Aorta (tissue), 5 donors: Measurements from ENCODE around the gene DSC3. TPM values are rescaled to one million over a fixed set of nuclear protein-coding genes. Genes with fewer than 3 reads are reported as not detected.

Experiments
- ATAC-seq: fragments of 200-7000 bp; cut with Tn5 transposase; one replicate; pipeline ENCODE4 v1.9.1; 2022; ENCODE audit warnings: moderate library complexity; ENCODE audit not compliant: low FRiP score
- DNase-seq, 2 donors: peaks; one replicate each; pipeline ENCODE4 v3.0.0-alpha.2; 2020
- H3K27ac ChIP-seq, 2 donors: one replicate each; pipeline ENCODE4 v1.5.1; 2013; ENCODE audit warnings: low read length in 2 of 2, mild to moderate bottlenecking in 2 of 2, moderate library complexity in 2 of 2, control low read depth in 1 of 2, inconsistent platforms in 1 of 2, low read depth in 1 of 2
- H3K27me3 ChIP-seq, 2 donors: one replicate each; pipeline ENCODE4 v1.6.1; 2013; ENCODE audit warnings: control low read depth in 1 of 2, low read length in 1 of 2, mild to moderate bottlenecking in 1 of 2, moderate library complexity in 1 of 2; ENCODE audit not compliant: insufficient read depth in 2 of 2, control insufficient read depth in 1 of 2
- H3K36me3 ChIP-seq, 2 donors: one replicate each; pipeline ENCODE4 v1.6.1; 2013; ENCODE audit warnings: control low read depth in 1 of 2, low read length in 1 of 2, mild to moderate bottlenecking in 1 of 2; ENCODE audit not compliant: insufficient read depth in 2 of 2, control insufficient read depth in 1 of 2
- H3K4me1 ChIP-seq, 2 donors: one replicate each; pipeline ENCODE4 v1.6.1; 2013; ENCODE audit warnings: low read length in 2 of 2, control low read depth in 1 of 2, mild to moderate bottlenecking in 1 of 2, moderate library complexity in 1 of 2; ENCODE audit not compliant: insufficient read depth in 2 of 2, control insufficient read depth in 1 of 2
- H3K4me3 ChIP-seq, 2 donors: one replicate each; pipeline ENCODE4 v1.5.1; 2013; ENCODE audit warnings: low read length in 2 of 2, control low read depth in 1 of 2, mild to moderate bottlenecking in 1 of 2
- H3K9me3 ChIP-seq: one replicate; pipeline ENCODE4 v1.6.1; 2013; ENCODE audit warnings: mild to moderate bottlenecking, low read length; ENCODE audit not compliant: control insufficient read depth
- WGBS, 2 donors: extraction: QIAGEN DNeasy Blood & Tissue Kit; methylation state at CpG; one replicate each; pipeline ENCODE4 v1.1.7; 2013; 5-methylcytosine and 5-hydroxymethylcytosine counted together
- intact Hi-C, 2 donors: fragments of 100-400 bp; cut with DNase I; formaldehyde crosslinking; loops; one replicate each; pipeline versions ENCODE4 v1.14.2 to v1.15.0; 2022
- polyA plus RNA-seq, 2 donors: library from polyadenylated mRNA; stranded (reverse); fragments of 200-250 nt; gene quantifications; one replicate each; pipeline ENCODE4 v1.2.3, GENCODE V29; 2013
- total RNA-seq, 2 donors: library from RNA; stranded (reverse); fragmentation: NEBNext Ultra II Directional; extraction: Animal tissue kit (Norgen Biotek cat#: 25700); gene quantifications; one replicate each; pipeline ENCODE4 v1.2.1, GENCODE V29; 2021
- donor health status: healthy with polysubstance abuse.
- donor health status: Bipolar disorder and iron deficiency.
- donor health status: DM: no; HTN: no; CAD: no.
- donor health status: DM: no; HTN: no; CAD: no.
- donor health status: DM: yes; HTN: yes; CAD: no.

The DSC3 gene
- total and polyA plus RNA-seq, 4 donors, result 0.46 to 2.3 (median 1.3) TPM

DNA sequence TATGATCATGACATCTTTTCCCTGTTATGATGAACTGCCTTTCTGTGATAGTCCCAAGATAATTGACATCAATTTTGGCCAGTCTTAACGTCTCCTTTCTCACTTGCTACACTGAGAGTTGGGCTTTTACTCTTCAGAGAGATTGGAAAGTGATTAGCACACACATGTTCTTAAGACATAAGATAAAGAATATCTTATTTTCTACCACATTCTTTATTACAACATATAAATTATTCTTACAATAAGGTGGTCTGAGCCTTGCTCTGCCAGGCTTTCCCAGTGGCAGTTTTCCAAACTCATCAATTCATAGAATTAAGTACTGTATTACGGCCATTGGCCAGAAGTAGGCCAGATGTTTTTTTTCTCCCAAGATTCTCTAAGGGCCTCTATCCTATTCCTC, 5.7 kb upstream of the DSC3 start:
- WGBS, 2 donors, result 60 to 79% methylated on average over 2 of the region's 2 CpGs
- no peaks in the 10 kb centered on the region for H3K4me1 ChIP-seq
- ATAC-seq, result no peak
- no peak overlapping the region for H3K27ac ChIP-seq
- intact Hi-C loops, result no loop called here
- no peak overlapping the region for H3K4me3 ChIP-seq
- H3K9me3 ChIP-seq, result no peaks in the 10 kb centered on the region
- no peaks in the 10 kb centered on the region for H3K27me3 ChIP-seq
- no peak for DNase-seq
- no peaks in the 10 kb centered on the region for H3K36me3 ChIP-seq

DNA sequence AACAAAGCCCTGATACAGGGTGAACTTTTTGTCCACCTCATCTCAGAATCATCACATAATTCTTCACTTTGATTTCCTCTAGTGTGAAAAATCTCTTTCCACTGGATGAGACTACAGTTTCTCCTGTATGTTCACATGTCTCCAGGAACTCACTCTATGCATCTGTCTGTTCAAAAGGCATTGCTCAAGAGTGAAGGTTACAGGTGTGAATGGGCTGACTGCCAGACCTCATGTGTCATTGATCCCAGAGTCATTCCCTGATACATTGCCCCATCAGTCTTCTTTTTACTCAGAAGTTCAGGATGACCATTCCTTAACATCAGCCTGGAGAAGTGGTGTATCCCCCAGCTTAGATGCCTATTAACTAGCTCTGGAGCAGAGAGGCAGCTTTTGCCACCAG, 4.4 kb upstream of the DSC3 start:
- no peaks in the 10 kb centered on the region for H3K27me3 ChIP-seq
- DNase-seq, result no peak
- no peak overlapping the region for H3K27ac ChIP-seq
- H3K4me3 ChIP-seq, result no peak overlapping the region
- intact Hi-C loops, result no loop called here
- H3K36me3 ChIP-seq, result no peaks in the 10 kb centered on the region
- H3K4me1 ChIP-seq, result no peaks in the 10 kb centered on the region
- ATAC-seq, result no peak
- no peaks in the 10 kb centered on the region for H3K9me3 ChIP-seq

DNA sequence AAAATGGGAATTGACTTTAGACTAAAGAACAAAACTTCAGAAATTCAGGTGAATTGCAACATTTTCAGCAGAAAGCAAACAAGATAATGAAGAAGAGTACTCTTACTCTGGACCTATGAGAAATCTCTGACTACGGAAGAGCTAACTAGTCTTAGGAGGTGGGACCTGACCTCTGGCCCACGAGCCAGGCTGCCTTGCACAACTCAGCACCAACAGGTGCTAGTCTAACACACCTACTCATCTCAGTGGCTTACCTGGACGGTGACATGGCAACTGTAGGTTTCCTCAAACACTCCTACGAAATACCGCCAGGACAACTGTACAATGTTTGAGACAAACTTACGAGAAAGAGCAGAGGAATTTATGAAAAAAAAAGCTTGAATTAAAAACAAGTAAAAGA, 3.1 kb upstream of the DSC3 start:
- Histone ChIP-seq H3K4me3 (no peak overlapping the region), H3K4me1 (no peaks in the 10 kb centered on the region), H3K36me3 (no peaks in the 10 kb centered on the region), H3K27ac (no peak overlapping the region), H3K27me3 (no peaks in the 10 kb centered on the region), H3K9me3 (no peaks in the 10 kb centered on the region)
- DNase-seq (no peak), ATAC-seq (no peak)
- intact Hi-C loops, result no loop called here
- WGBS, 2 donors, result 91 to 95% methylated on average over 6 of the region's 6 CpGs

DNA sequence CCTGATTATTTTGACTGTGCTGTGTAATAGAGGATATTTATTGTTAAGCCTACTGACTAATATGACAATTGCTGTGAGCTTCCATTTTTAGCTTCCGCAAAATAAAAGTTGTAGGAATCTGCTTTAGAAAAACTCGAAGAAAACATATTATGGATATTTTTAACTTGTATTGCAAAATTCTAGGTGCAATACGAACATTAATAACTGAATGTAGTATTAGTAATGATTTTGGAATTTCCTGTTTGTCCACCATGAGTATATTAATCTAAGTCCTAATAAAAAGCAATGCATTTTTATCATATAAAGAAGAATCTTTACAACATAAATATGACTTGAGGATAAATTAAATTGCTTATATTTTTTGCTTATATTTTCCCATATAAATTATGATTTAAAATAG, 2.4 kb upstream of the DSC3 start:
- WGBS, 2 donors, result 70 to 71% methylated on average over 3 of the region's 3 CpGs
- no peaks in the 10 kb centered on the region for H3K27me3 ChIP-seq

DNA sequence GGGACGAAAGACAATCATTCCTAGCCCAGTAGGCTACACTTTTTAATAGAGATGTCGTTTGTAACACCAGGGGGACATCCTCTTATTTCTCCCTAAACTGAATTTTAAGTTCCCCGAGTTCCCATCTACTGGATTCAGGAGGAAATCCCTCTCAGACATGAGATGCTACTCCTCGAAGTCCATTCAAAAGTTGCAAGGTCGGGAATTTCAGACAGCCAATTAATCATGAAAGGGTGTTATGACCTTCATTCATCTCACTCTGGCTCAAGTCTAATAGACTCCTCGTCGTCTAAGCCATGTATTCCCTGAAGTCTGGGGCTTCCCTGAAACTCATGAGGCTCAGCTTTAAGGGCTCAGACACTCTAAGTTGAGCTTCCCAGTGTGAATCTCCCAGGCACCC, 1.2 kb upstream of the DSC3 start:
- DNase-seq, result no peak
- intact Hi-C loops, result no loop called here
- Histone ChIP-seq H3K36me3 (no peaks in the 10 kb centered on the region), H3K27ac (no peak overlapping the region), H3K9me3 (no peaks in the 10 kb centered on the region), H3K27me3 (no peaks in the 10 kb centered on the region), H3K4me3 (no peak overlapping the region), H3K4me1 (no peaks in the 10 kb centered on the region)
- 86 to 92% methylated on average over 7 of the region's 7 CpGs for WGBS, 2 donors
- no peak for ATAC-seq

More for the DNA sequence above, 2.4 kb upstream of the DSC3 start:
- no peak overlapping the region for H3K4me3 ChIP-seq
- no peaks in the 10 kb centered on the region for H3K36me3 ChIP-seq
- no peaks in the 10 kb centered on the region for H3K9me3 ChIP-seq
- no peaks in the 10 kb centered on the region for H3K4me1 ChIP-seq
- no peak overlapping the region for H3K27ac ChIP-seq
- no peak for DNase-seq
- intact Hi-C loops, result no loop called here
- no peak for ATAC-seq

DNA sequence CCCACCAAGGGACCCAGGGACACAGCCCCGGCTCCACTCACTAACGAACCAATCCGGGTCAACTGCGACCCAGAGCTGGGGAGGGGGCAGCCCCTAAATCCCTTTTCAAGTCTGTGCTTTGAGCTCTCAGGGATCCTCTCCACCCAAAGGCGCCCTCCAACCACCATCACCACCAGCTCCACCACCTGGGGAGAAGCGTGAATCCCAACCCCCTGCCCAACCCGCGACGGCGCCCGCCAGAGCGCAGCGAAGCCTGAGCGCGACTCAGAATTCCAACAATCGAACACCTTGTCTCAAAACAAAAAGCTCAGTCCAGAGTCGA, 497 bp downstream of the DSC3 start:
- ATAC-seq, result peak; percentile 46
- no peaks in the 10 kb centered on the region for H3K4me1 ChIP-seq
- DNase-seq, result no peak
- H3K9me3 ChIP-seq, result no peaks in the 10 kb centered on the region
- H3K27me3 ChIP-seq, result no peaks in the 10 kb centered on the region
- WGBS, 2 donors, result 3 to 4% methylated on average over 17 of the region's 17 CpGs
- no peak overlapping the region for H3K27ac ChIP-seq
- no peaks in the 10 kb centered on the region for H3K36me3 ChIP-seq
- intact Hi-C loops, result no loop called here
- H3K4me3 ChIP-seq, result no peak overlapping the region

DNA sequence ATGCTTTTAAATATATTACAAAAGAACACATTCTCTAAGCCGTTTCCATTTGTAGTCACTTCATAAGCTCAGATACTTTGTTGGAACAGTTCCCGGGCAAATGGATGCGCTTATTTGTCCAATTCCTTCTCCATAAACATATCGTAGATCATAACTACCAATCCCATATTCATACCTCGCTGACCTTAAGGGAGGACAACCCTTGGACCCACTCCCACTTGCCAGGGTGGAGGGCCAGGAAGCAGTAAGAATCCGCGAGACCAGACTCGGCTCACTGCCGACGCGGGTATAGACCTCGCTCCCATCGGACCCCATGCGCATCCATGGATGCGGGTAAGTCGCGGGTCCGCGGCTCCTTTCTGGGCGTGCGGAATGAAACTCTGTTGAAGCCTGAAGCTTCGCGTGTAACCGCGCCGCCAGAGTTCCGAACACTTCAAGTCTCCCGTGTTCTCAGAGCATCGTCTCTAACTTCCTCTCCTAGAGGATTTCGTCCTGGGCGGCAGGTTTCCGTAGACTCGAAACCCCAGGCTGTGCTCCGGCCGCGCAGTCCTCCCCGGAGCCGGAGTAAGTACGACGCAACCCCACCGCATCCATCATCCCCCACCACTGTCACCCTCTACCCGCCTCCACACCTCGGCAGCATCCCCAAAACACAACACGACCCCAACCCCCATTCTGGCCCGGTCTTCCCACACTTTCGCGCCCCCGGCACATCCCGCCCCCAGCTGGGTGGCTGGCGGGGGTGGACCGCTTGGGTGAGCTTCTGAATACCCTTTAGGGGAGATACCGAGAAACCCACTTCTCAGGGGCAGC, 1.1 kb downstream of the DSC3 start:
- Histone ChIP-seq H3K4me1 (no peaks in the 10 kb centered on the region), H3K9me3 (no peaks in the 10 kb centered on the region), H3K27ac (no peak overlapping the region), H3K4me3 (no peak overlapping the region), H3K27me3 (no peaks in the 10 kb centered on the region), H3K36me3 (no peaks in the 10 kb centered on the region)
- 2 to 3% methylated on average over 52 of the region's 52 CpGs for WGBS, 2 donors
- intact Hi-C loops, result no loop called here
- ATAC-seq (peak; percentile 45), DNase-seq (peak; percentile 41 to 55)

DNA sequence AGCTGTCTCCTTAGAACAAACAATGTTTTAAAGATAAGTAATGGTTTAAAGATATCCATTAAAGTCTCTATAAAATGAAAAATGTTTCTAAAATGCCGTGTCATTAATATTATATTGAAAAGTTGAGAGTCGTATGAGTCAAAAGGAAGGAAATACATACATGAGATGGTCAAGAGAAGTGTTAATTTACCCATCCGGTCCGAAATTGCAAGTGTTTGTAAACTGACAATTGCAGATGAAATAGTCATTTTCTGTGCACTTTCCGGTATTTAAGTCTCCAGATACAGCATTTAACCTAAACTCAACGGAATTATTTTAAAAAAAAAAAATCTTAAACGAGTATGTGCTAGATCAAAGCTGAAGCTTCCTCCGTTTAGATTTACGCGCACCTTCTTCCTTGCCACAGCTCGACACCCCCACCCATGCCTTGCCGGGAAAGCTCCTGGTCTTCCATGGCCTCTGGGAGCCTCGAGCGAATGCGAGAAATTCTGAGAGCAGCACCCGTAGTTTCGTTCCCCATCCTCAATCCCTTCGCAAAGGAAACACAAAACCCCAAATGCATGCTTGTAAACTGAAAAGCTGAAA, 1.8 kb downstream of the DSC3 start:
- Histone ChIP-seq H3K4me1 (no peaks in the 10 kb centered on the region), H3K4me3 (no peak overlapping the region), H3K27me3 (no peaks in the 10 kb centered on the region), H3K9me3 (no peaks in the 10 kb centered on the region), H3K27ac (no peak overlapping the region), H3K36me3 (no peaks in the 10 kb centered on the region)
- DNase-seq (no peak), ATAC-seq (no peak)
- intact Hi-C loops, result no loop called here
- WGBS, 2 donors, result 17% methylated on average over 18 of the region's 18 CpGs

DNA sequence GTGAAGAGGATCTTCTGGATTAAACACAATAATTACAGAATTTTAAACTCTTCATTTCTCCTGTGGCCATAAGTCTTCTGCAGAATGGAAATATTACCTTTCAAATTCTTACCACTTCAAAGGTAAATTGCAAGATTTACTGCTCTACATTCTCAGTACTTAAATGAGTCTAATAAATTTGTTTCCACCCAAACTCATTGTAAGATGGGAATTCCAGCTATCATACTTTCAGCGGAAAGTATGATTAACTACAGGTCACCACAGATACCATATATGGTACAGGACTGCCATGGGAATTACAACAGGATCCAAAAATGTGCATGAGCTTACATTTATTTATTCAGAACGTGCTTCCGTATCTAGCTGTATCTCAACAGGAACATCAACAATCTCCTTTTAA, 3.1 kb downstream of the DSC3 start:
- intact Hi-C loops, result no loop called here
- 60 to 62% methylated on average over 3 of the region's 3 CpGs for WGBS, 2 donors
- H3K4me1 ChIP-seq, result no peaks in the 10 kb centered on the region
- DNase-seq, result no peak
- H3K9me3 ChIP-seq, result no peaks in the 10 kb centered on the region
- no peaks in the 10 kb centered on the region for H3K36me3 ChIP-seq
- no peak overlapping the region for H3K27ac ChIP-seq
- H3K27me3 ChIP-seq, result no peaks in the 10 kb centered on the region
- no peak overlapping the region for H3K4me3 ChIP-seq
- no peak for ATAC-seq
